ENCODE measurements around the gene SNIP1. TPM values are rescaled to one million over a fixed set of nuclear protein-coding genes. Genes with fewer than 3 reads are reported as not detected.
"Not testable (repeated sequence)": the region's sequence is repeated elsewhere in the genome, so short reads cannot be mapped to it uniquely, and the experiment has no call there.

The SNIP1 gene
- total RNA-seq, 2 experiments from 2014 or later, result 57.9 to 64.7 TPM

GRCh38 chr1:37561133-37562132 is 7.3 kb upstream of the SNIP1 start:
- intact Hi-C loops (cut with DNase I, micrococcal nuclease), result loop anchor here in 1 of 2 experiments (1.0 kb wide), 1 partner anchor 121 kb away; no protein-coding TSS in a partner anchor
- no peaks in the 10 kb centered on the region for H3K9me3 ChIP-seq (ENCODE audit: control insufficient read depth in 1 of 2, insufficient read depth in 1 of 2, low read length in 2 of 2)

GRCh38 chr1:37560401-37561132 is 6.5 kb upstream of the SNIP1 start:
- CTCF ChIA-PET, result no interaction called here
- intact Hi-C loops (cut with DNase I, micrococcal nuclease), result no loop called here

More at GRCh38 chr1:37561133-37562132, 7.3 kb upstream of the SNIP1 start:
- Histone ChIP-seq H3K4me1 (ENCODE audit: insufficient read depth, low read length) (no peaks in the 10 kb centered on the region), H3K27ac (ENCODE audit: low read depth in 1 of 2, low read length in 2 of 2) (no peak overlapping the region), H3K27me3 (ENCODE audit: control insufficient read depth in 1 of 2, insufficient read depth in 2 of 2, low read length in 2 of 2) (no peaks in the 10 kb centered on the region), H3K36me3 (ENCODE audit: insufficient read depth, low read length) (peaks cover 18% of the 10 kb centered on the region), H3K4me3 (ENCODE audit: low read length) (no peak overlapping the region)
- Mint-ChIP-seq H3K27ac (no peak overlapping the region), H3K9me3 (no peaks in the 10 kb centered on the region), H3K4me1 (ENCODE audit: low read depth) (no peaks in the 10 kb centered on the region), H3K27me3 (peaks cover 4% of the 10 kb centered on the region), H3K36me3 (ENCODE audit: low read depth) (peaks cover 21% of the 10 kb centered on the region), H3K4me3 (no peak overlapping the region)
- POLR2A ChIA-PET, result no interaction called here
- ATAC-seq (ENCODE audit: poor library complexity) (peak; percentile 62), DNase-seq (peak in 10 of 14 experiments; percentile 5 to 58 (median 24))
- CTCF ChIA-PET, result interaction anchor here (0.8 kb wide), 1 partner anchor 41 kb away, joined by 3 read pairs; no protein-coding TSS in a partner anchor
- peak; percentile 58 for TF ChIP-seq CTCF (IDR thresholded peaks at IDR 0.05)

GRCh38 chr1:37559957-37560379 is 5.9 kb upstream of the SNIP1 start:
- CTCF ChIA-PET, H3K27me3 Mint-ChIP-seq, H3K27ac Mint-ChIP-seq: not testable (repeated sequence)

More at GRCh38 chr1:37560401-37561132, 6.5 kb upstream of the SNIP1 start:
- no peak overlapping the region for H3K4me3 ChIP-seq (ENCODE audit: low read length)
- H3K27ac ChIP-seq (ENCODE audit: low read depth in 1 of 2, low read length in 2 of 2), result no peak overlapping the region
- Mint-ChIP-seq H3K36me3 (ENCODE audit: low read depth) (peaks cover 13% of the 10 kb centered on the region), H3K4me3 (no peak overlapping the region), H3K4me1 (ENCODE audit: low read depth) (no peaks in the 10 kb centered on the region), H3K27me3 (peaks cover 4% of the 10 kb centered on the region), H3K27ac (no peak overlapping the region), H3K9me3 (no peaks in the 10 kb centered on the region)
- no peaks in the 10 kb centered on the region for H3K27me3 ChIP-seq (ENCODE audit: control insufficient read depth in 1 of 2, insufficient read depth in 2 of 2, low read length in 2 of 2)
- ATAC-seq (ENCODE audit: poor library complexity), result no peak
- POLR2A ChIA-PET, result no interaction called here
- H3K9me3 ChIP-seq (ENCODE audit: control insufficient read depth in 1 of 2, insufficient read depth in 1 of 2, low read length in 2 of 2), result no peaks in the 10 kb centered on the region
- no peak for DNase-seq
- no peak for TF ChIP-seq CTCF (IDR thresholded peaks at IDR 0.05)
- H3K36me3 ChIP-seq (ENCODE audit: insufficient read depth, low read length), result peaks cover 10% of the 10 kb centered on the region
- H3K4me1 ChIP-seq (ENCODE audit: insufficient read depth, low read length), result no peaks in the 10 kb centered on the region

More at GRCh38 chr1:37559957-37560379, 5.9 kb upstream of the SNIP1 start:
- ATAC-seq (ENCODE audit: poor library complexity); H3K4me3 ChIP-seq (ENCODE audit: low read length); H3K9me3 ChIP-seq (ENCODE audit: control insufficient read depth in 1 of 2, insufficient read depth in 1 of 2, low read length in 2 of 2); POLR2A ChIA-PET; H3K27ac ChIP-seq (ENCODE audit: low read depth in 1 of 2, low read length in 2 of 2); H3K4me1 ChIP-seq (ENCODE audit: insufficient read depth, low read length); H3K9me3 Mint-ChIP-seq; H3K4me1 Mint-ChIP-seq (ENCODE audit: low read depth); H3K36me3 ChIP-seq (ENCODE audit: insufficient read depth, low read length); H3K27me3 ChIP-seq (ENCODE audit: control insufficient read depth in 1 of 2, insufficient read depth in 2 of 2, low read length in 2 of 2); H3K36me3 Mint-ChIP-seq (ENCODE audit: low read depth); DNase-seq; H3K4me3 Mint-ChIP-seq: not testable (repeated sequence)
- intact Hi-C loops (cut with DNase I, micrococcal nuclease), result loop anchor here in 1 of 2 experiments (5.0 kb wide), 2 partner anchors 103 to 302 kb away; no protein-coding TSS in a partner anchor

Measured in CD4-positive, alpha-beta T cell (primary cell).